SK-N-SH (cell line): ENCODE data around the gene CEP112. TPM values are rescaled to one million over a fixed set of nuclear protein-coding genes. Genes with fewer than 3 reads are reported as not detected.

Source experiments
- CTCF ChIA-PET: fragments of 300-600, 350-600 bp; formaldehyde crosslinking; extraction: SDS; loops from one replicate; lab custom pipeline; 2021; lab: Yijun Ruan, JAX
- POLR2A ChIA-PET: fragments of 350-600 bp; sonication (Branson Sonifier 250); formaldehyde crosslinking; extraction: SDS; loops from one replicate; lab custom pipeline; 2020; ENCODE audit warnings: antibody characterized with exemption, inconsistent platforms; lab: Yijun Ruan, JAX
- DNase-seq: peaks from one replicate; pipeline ENCODE4 v3.0.0; 2012
- H2AFZ ChIP-seq: fragments of 200-600 bp; sonication (generic); 2 replicates; pipeline ENCODE4 v1.8.1; 2016; ENCODE audit warnings: antibody characterized with exemption, mild to moderate bottlenecking, low read depth
- H3F3A ChIP-seq: fragments of 200-600 bp; sonication (generic); replicated peaks from 2 replicates; pipeline ENCODE3; 2016; ENCODE audit warnings: antibody characterized with exemption, mild to moderate bottlenecking; ENCODE audit not compliant: insufficient read depth
- H3K27ac ChIP-seq, 2 experiments: fragments of 200-500 bp in 1 of 2; fragments of 200-600 bp in 1 of 2; sonication (Bioruptor generic) in 1 of 2; sonication (generic), shearing (Covaris generic) in 1 of 2; 2 replicates each; pipeline versions ENCODE4 v1.5.1 to v1.6.1; 2014 to 2016; ENCODE audit warnings: low read depth in 2 of 2, inconsistent platforms in 1 of 2, low read length in 1 of 2, mild to moderate bottlenecking in 1 of 2, mixed read lengths in 1 of 2
- H3K27me3 ChIP-seq: fragments of 200-600 bp; sonication (generic), shearing (Covaris generic); 2 replicates; pipeline ENCODE4 v1.6.1; 2016; ENCODE audit warnings: mixed run types; ENCODE audit not compliant: insufficient read depth
- H3K36me3 ChIP-seq, 2 experiments: fragments of 200-500 bp in 1 of 2; fragments of 200-600 bp in 1 of 2; sonication (Bioruptor generic) in 1 of 2; sonication (generic) in 1 of 2; replicated peaks in 1 of 2; 2 replicates each; pipeline versions ENCODE3 to v1.5.1; 2014 to 2016; ENCODE audit warnings: low read length in 1 of 2, mild to moderate bottlenecking in 1 of 2; ENCODE audit not compliant: insufficient read depth in 2 of 2, control insufficient read depth in 1 of 2
- H3K4me1 ChIP-seq, 2 experiments: fragments of 200-500 bp in 1 of 2; fragments of 200-600 bp in 1 of 2; sonication (Bioruptor generic) in 1 of 2; sonication (generic), shearing (Covaris generic) in 1 of 2; 2 replicates each; pipeline versions ENCODE4 v1.5.1 to v1.6.1; 2014 to 2016; ENCODE audit warnings: low read depth in 1 of 2, low read length in 1 of 2, mixed run types in 1 of 2; ENCODE audit not compliant: insufficient read depth in 2 of 2, control insufficient read depth in 1 of 2
- H3K4me2 ChIP-seq: fragments of 200-600 bp; sonication (generic), shearing (Covaris generic); 2 replicates; pipeline ENCODE4 v1.6.1; 2017; ENCODE audit warnings: mixed run types
- H3K4me3 ChIP-seq, 2 experiments: fragments of 200-500 bp in 1 of 2; fragments of 200-600 bp in 1 of 2; sonication (Bioruptor generic) in 1 of 2; sonication (generic), shearing (Covaris generic) in 1 of 2; 2 replicates each; pipeline versions ENCODE4 v1.5.1 to v1.8.1; 2014 to 2016; ENCODE audit warnings: low read depth in 2 of 2, inconsistent platforms in 1 of 2, low read length in 1 of 2, mild to moderate bottlenecking in 1 of 2, mixed read lengths in 1 of 2, moderate library complexity in 1 of 2
- H3K79me2 ChIP-seq: fragments of 200-600 bp; sonication (generic); 2 replicates; pipeline ENCODE4 v1.8.1; 2017; ENCODE audit warnings: mild to moderate bottlenecking; ENCODE audit not compliant: insufficient read depth
- H3K9ac ChIP-seq: fragments of 200-600 bp; sonication (generic); 2 replicates; pipeline ENCODE4 v1.6.1; 2017; ENCODE audit warnings: mixed run types
- H3K9me2 ChIP-seq: fragments of 200-600 bp; sonication (generic); 2 replicates; pipeline ENCODE4 v1.6.1; 2017; ENCODE audit warnings: mixed run types
- H3K9me3 ChIP-seq: fragments of 200-600 bp; sonication (generic); 2 replicates; pipeline ENCODE4 v1.6.1; 2017; ENCODE audit warnings: mixed run types, mild to moderate bottlenecking, moderate library complexity
- H4K20me1 ChIP-seq: fragments of 200-600 bp; sonication (generic); 2 replicates; pipeline ENCODE4 v1.6.1; 2017; ENCODE audit warnings: mild to moderate bottlenecking, mixed run types; ENCODE audit not compliant: insufficient read depth
- CHD2 ChIP-seq: fragments of 150-350 bp; IDR thresholded peaks from 2 replicates; pipeline ENCODE4 v1.6.1; 2018; ENCODE audit warnings: low read length; ENCODE audit not compliant: partially characterized antibody
- FOXJ3 ChIP-seq: sonication (generic); formaldehyde crosslinking; IDR thresholded peaks from 2 replicates; pipeline ENCODE4 v1.5.1; 2020; ENCODE audit warnings: mild to moderate bottlenecking, missing genetic modification reagents
- IRF3 ChIP-seq: fragments of 150-350 bp; IDR thresholded peaks from 2 replicates; pipeline ENCODE4 v1.6.1; 2016; ENCODE audit warnings: mild to moderate bottlenecking, low read depth, low read length
- JUND ChIP-seq: IDR thresholded peaks from 2 replicates; pipeline ENCODE4 v1.4.0; 2012
- MXI1 ChIP-seq: IDR thresholded peaks from 2 replicates; pipeline ENCODE4 v1.6.1; 2012; ENCODE audit warnings: mild to moderate bottlenecking, low read depth, low read length, improper control_type of control experiment
- NFIC ChIP-seq: IDR thresholded peaks from 2 replicates; pipeline ENCODE4 v1.4.0; 2012; ENCODE audit warnings: borderline replicate concordance
- POLR2AphosphoS5 ChIP-seq: IDR thresholded peaks from 2 replicates; pipeline ENCODE4 v1.6.1; 2012; ENCODE audit warnings: low read depth, low read length
- RCOR1 ChIP-seq: fragments of 150-350 bp; IDR thresholded peaks from 2 replicates; pipeline ENCODE4 v1.6.1; 2017; ENCODE audit warnings: antibody characterized with exemption, low read length
- SMC3 ChIP-seq: IDR thresholded peaks from 2 replicates; pipeline ENCODE4 v1.6.1; 2012; ENCODE audit warnings: low read depth, low read length, improper control_type of control experiment
- TAF1 ChIP-seq: IDR thresholded peaks from 2 replicates; pipeline ENCODE4 v1.6.1; 2012; ENCODE audit warnings: low read depth, mild to moderate bottlenecking, low read length, moderate library complexity, borderline replicate concordance
- WGBS: methylation state at CpG from one replicate; pipeline ENCODE4 v1.1.6; 2017; ENCODE audit warnings: low lambda C conversion rate; 5-methylcytosine and 5-hydroxymethylcytosine counted together
- polyA plus RNA-seq, 3 experiments: library from polyadenylated mRNA; depleted of rRNA; stranded (reverse); fragments of >200 nt; gene quantifications; 2 replicates each; pipeline ENCODE4 v1.2.3, GENCODE V29; 2012
- TF ChIP-seq, protein P1 (sequence below): fragments of 200-600 bp; sonication (generic); IDR thresholded peaks from 2 replicates; pipeline ENCODE4 v1.6.1; 2017; ENCODE audit warnings: antibody characterized with exemption, mild to moderate bottlenecking, moderate library complexity

CEP112 gene
- polyA plus RNA-seq, 1 of the 3 experiments (the other 2 are of a cell fraction), result 7.9 TPM

- H2AFZ ChIP-seq, result no peak overlapping the region
- H3K27ac ChIP-seq, result no peak overlapping the region
- H4K20me1 ChIP-seq, result no peaks in the 10 kb centered on the region
- ChIA-PET CTCF (interaction anchor here (1.1 kb wide), 1 partner anchor 25 kb away, joined by 6 read pairs; no protein-coding TSS in a partner anchor), POLR2A (no interaction called here)
- H3K9me2 ChIP-seq, result peaks cover 7% of the 10 kb centered on the region; the same call in 1 of the 2 replicates
- TF ChIP-seq CHD2 (no peak), JUND (no peak), POLR2AphosphoS5 (no peak), SMC3 (no peak), TAF1 (no peak), FOXJ3 (CRISPR knock-in tag) (no peak), MXI1 (no peak), RCOR1 (no peak)
- TF ChIP-seq, protein P1, sequence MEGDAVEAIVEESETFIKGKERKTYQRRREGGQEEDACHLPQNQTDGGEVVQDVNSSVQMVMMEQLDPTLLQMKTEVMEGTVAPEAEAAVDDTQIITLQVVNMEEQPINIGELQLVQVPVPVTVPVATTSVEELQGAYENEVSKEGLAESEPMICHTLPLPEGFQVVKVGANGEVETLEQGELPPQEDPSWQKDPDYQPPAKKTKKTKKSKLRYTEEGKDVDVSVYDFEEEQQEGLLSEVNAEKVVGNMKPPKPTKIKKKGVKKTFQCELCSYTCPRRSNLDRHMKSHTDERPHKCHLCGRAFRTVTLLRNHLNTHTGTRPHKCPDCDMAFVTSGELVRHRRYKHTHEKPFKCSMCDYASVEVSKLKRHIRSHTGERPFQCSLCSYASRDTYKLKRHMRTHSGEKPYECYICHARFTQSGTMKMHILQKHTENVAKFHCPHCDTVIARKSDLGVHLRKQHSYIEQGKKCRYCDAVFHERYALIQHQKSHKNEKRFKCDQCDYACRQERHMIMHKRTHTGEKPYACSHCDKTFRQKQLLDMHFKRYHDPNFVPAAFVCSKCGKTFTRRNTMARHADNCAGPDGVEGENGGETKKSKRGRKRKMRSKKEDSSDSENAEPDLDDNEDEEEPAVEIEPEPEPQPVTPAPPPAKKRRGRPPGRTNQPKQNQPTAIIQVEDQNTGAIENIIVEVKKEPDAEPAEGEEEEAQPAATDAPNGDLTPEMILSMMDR, result no peak
- H3K9me3 ChIP-seq, result no peaks in the 10 kb centered on the region; the same call in 1 of the 2 replicates
- no peak overlapping the region for H3K4me3 ChIP-seq
- no peaks in the 10 kb centered on the region for H3K27me3 ChIP-seq
- no peak overlapping the region for H3K4me2 ChIP-seq
- no peaks in the 10 kb centered on the region for H3K4me1 ChIP-seq
- 90% methylated on average over 4 of the region's 4 CpGs for WGBS
- no peak overlapping the region for H3K9ac ChIP-seq
- H3K79me2 ChIP-seq, result no peaks in the 10 kb centered on the region
- DNase-seq, result no peak
- peaks cover 3% of the 10 kb centered on the region for H3F3A ChIP-seq
- peaks cover 0 to 4% of the 10 kb centered on the region in 2 experiments for H3K36me3 ChIP-seq
These were observed 429.0 kb downstream of the CEP112 start for GRCh38 chr17:65762973-65763372.

GRCh38 chr17:65759532-65759931, 432.4 kb downstream of the CEP112 start:
- Histone ChIP-seq H3K9me2 (no peaks in the 10 kb centered on the region; the same call in 1 of the 2 replicates), H3K9me3 (no peaks in the 10 kb centered on the region), H3K27me3 (no peaks in the 10 kb centered on the region), H3K4me2 (no peak overlapping the region), H3F3A (peaks cover 3% of the 10 kb centered on the region), H3K4me3 (no peak overlapping the region), H3K79me2 (no peaks in the 10 kb centered on the region), H4K20me1 (no peaks in the 10 kb centered on the region), H3K27ac (no peak overlapping the region), H2AFZ (no peak overlapping the region), H3K4me1 (no peaks in the 10 kb centered on the region), H3K9ac (no peak overlapping the region), H3K36me3 (no peaks in the 10 kb centered on the region)
- no peak for TF ChIP-seq IRF3
- TF ChIP-seq, protein P1, result no peak
- no peak for TF ChIP-seq NFIC
- ChIA-PET CTCF (no interaction called here), POLR2A (no interaction called here)
- 92% methylated on average over 4 of the region's 4 CpGs for WGBS
- DNase-seq, result no peak
